ENCODE measurements around the gene GTF2H1.

Gene GTF2H1

DNA sequence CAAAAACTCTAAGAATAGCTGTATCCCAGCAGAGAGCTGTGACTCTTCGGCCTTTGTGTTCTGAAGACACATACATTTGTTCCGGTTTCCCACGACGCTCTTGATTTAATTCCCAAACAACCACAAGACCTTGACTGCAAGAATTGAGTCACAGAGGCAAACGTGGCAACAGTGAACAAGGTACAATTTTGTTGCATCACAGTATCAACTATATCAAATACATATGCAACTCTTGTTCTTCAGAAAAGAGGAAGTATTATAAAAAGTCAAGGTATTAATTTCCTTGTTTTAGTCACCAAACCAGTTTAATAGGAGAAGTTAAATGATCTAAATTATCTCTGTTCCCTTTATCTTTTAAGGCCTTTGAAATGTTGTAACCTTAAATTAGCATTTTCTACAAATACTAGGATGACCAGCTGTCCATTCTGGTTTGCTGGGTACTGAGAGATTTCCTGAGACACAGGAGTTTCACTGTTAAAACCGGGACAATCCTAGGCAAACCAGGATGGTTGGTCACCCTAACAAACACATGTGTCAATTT, 11.5 kb upstream of the GTF2H1 start:
- no peak overlapping the region for H3K4me3 ChIP-seq (ENCODE audit: low read length)
- peak; percentile 94 for DNase-seq (ENCODE audit: low read depth)
- no peak for TF ChIP-seq CTCF (IDR thresholded peaks at IDR 0.05; ENCODE audit: insufficient read depth, low read depth, low read length, missing control alignments)

GRCh38 chr11:18312012-18312411, 10.4 kb upstream of the GTF2H1 start:
- no peak for TF ChIP-seq CTCF (IDR thresholded peaks at IDR 0.05; ENCODE audit: insufficient read depth, low read depth, low read length, missing control alignments)
- H3K4me3 ChIP-seq (ENCODE audit: low read length), result no peak overlapping the region
- peak; percentile 60 for DNase-seq (ENCODE audit: low read depth)

- TF ChIP-seq CTCF (IDR thresholded peaks at IDR 0.05; ENCODE audit: insufficient read depth, low read depth, low read length, missing control alignments), result no peak
- peak; percentile 89 for DNase-seq (ENCODE audit: low read depth)
- no peak overlapping the region for H3K4me3 ChIP-seq (ENCODE audit: low read length)
These were observed 9.5 kb upstream of the GTF2H1 start for GRCh38 chr11:18312663-18313420.

DNA sequence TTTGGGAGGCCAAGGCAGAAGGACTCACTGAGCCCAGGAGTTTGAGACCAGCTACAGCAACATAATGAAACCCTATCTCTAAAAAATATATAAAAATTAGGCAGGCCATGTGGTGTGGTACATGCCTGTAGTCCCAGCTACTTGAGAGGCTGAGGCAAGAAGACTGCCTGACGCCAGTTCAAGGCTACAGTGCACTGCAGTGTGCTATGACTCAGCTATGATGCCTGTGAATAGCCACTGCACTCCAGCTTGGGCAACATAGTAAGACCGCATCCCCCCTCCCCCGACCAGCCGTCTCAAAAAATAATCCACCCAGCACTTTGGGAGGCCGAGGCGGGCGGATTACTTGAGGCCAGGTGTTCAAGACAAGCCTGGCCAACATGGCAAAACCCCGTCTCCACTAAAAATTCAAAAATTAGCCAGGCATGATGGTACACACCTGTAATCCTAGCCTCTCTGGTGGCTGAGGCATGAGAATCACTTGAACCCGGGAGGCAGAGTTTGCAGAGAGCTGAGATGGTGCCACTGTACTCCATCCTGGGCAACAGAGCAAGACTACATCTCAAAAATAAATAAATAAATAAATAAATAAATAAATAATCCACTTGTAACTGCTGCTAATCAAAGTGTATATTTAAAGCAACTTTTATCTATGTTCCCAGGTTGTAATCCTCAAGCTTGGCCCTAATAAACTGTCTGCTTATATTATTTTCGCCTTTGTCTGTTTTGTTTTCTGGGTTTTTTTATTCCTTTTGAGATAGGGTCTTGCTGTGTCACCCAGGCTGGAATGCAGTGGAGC, 8.2 kb upstream of the GTF2H1 start:
- peak; percentile 69 for DNase-seq (ENCODE audit: low read depth)
- TF ChIP-seq CTCF (IDR thresholded peaks at IDR 0.05; ENCODE audit: insufficient read depth, low read depth, low read length, missing control alignments), result no peak
- no peak overlapping the region for H3K4me3 ChIP-seq (ENCODE audit: low read length)

- no peak overlapping the region for H3K4me3 ChIP-seq (ENCODE audit: low read length)
- no peak for TF ChIP-seq CTCF (IDR thresholded peaks at IDR 0.05; ENCODE audit: insufficient read depth, low read depth, low read length, missing control alignments)
- no peak for DNase-seq (ENCODE audit: low read depth)
These were observed 7.4 kb upstream of the GTF2H1 start for GRCh38 chr11:18314784-18315523.

DNA sequence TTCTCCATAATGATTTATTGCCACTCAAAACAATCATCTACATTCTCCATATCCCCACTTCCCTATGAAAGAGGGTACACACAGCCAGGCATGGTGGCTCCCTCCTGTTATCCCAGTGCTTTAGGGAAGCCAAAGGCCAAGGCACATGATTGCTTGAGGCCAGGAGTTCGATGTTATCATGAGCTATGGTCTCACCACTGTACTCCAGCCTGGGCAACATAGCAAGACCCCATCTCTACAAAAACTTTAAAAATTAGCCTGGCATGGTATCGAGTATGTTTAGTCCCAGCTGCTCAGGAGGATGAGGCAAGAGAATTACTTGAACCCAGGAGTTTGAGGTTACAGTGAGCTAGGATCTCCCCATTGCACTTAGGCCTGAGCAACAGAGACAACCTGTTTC, 6.5 kb upstream of the GTF2H1 start:
- no peak for DNase-seq (ENCODE audit: low read depth)
- no peak overlapping the region for H3K4me3 ChIP-seq (ENCODE audit: low read length)
- TF ChIP-seq CTCF (IDR thresholded peaks at IDR 0.05; ENCODE audit: insufficient read depth, low read depth, low read length, missing control alignments), result no peak

Data from epithelial cell of esophagus (primary cell).